HG03342 (cell line): ENCODE results near the gene GUCY1A2.

Experiments
- ATAC-seq: cut with Tn5 transposase; IDR thresholded peaks from one replicate; pipeline ENCODE4 v1.9.1; 2021; ENCODE audit warnings: mild to moderate bottlenecking, moderate library complexity; ENCODE audit not compliant: unreplicated experiment

Gene GUCY1A2

GRCh38 chr11:106681435-106681834 lies 336.8 kb downstream of the GUCY1A2 start:
- no peak for ATAC-seq

- no peak for ATAC-seq
Observed at GRCh38 chr11:106679581-106679980, 338.7 kb downstream of the GUCY1A2 start.

- no peak for ATAC-seq
Observed at GRCh38 chr11:106679181-106679580, 339.1 kb downstream of the GUCY1A2 start.

DNA sequence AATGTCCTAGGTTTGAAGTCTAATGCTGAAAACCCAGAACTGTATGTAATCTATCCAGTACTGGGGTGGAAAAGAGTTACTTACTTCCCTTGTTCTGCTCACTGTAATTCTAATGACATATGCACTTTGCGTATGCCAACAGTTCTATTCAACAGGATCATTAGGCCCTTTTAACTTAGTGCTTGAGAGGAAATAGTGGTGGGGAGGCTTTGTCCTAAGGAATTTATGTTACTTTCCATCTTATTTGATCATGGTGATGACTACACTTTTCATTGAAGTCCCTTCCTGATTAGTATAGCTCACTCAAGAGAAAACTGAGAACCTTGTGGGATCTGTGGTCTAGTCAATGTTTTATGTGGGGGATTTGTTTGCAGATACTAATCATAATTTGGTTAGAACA lies 348.2 kb downstream of the GUCY1A2 start:
- no peak for ATAC-seq

- no peak for ATAC-seq
Observed at GRCh38 chr11:106668147-106668546, 350.1 kb downstream of the GUCY1A2 start.

DNA sequence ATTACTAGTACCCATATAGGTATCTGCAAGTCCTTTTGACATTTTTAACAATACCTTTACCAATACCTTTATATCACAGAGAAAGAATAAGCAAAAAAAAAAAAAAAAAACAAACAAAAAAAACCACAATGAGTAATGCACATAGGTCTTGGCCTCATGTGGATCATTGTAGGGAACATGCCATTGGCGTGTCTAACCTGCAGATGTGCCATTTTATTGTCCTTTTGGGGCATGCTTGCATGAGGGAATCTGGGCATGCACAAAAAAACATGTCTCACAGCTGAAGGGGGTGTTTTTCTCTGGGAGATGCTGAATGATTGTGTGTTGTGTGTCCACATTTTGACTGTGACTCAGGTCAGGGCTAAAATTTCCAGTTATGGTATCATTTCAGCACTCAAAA lies 361.6 kb downstream of the GUCY1A2 start:
- ATAC-seq, result no peak

- ATAC-seq, result no peak
Observed at GRCh38 chr11:106644824-106645223, 373.5 kb downstream of the GUCY1A2 start.

DNA sequence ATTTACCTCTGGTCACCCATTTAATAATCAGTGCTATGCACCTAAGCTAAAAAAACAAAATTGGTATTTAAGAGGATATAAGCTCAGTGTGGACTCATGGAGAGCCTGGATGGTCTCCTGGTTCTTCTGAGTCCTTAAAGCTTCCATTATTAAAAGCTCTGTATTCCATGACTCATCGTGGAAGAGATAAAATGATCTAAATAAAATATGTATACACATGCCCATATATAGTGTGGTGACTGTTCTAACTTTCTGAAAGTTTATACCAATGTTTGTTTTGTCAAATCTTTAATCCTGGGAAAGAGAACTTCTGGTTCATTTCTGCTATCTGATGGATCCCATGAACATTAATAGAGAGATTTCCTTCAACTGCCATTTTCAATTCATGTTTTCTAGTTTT lies 375.9 kb downstream of the GUCY1A2 start:
- no peak for ATAC-seq

DNA sequence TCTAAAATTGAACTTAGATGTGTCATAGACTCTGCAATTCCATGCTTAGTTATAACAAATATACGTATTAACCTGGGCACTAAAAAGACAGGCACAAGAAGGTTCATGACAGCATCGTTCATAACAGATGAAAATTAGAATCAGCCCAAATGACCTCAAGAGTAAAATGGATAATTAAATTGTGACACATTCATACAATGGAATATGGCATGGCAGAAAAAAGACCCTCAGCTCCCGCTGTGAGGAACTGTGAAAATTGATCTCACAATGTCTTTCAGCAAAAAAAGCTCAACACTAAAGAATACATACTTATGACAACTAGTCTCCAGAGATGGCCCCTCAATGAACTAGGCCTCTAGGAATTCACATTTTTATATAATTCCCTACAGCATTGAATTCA lies 386.0 kb downstream of the GUCY1A2 start:
- no peak for ATAC-seq

DNA sequence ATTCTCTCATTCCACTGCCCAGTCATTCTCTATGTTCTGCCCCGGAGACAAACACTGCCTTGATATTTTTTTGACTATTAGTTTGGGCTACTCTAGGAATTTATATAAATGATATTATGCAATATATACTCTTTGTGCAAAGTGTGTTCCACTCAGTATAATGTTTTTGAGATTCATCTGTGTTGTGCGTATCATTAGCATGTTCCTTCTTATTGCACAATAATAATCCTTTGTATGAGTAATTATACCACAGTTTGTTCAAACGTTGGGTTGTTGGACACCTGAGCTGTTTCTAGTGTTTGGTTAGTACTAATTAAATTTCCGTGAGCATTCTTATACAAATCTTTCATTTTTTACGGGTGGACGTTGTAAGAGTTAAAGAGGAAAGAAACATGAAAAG lies 390.6 kb downstream of the GUCY1A2 start:
- ATAC-seq, result no peak

- no peak for ATAC-seq
Observed at GRCh38 chr11:106625566-106625965, 392.7 kb downstream of the GUCY1A2 start.

DNA sequence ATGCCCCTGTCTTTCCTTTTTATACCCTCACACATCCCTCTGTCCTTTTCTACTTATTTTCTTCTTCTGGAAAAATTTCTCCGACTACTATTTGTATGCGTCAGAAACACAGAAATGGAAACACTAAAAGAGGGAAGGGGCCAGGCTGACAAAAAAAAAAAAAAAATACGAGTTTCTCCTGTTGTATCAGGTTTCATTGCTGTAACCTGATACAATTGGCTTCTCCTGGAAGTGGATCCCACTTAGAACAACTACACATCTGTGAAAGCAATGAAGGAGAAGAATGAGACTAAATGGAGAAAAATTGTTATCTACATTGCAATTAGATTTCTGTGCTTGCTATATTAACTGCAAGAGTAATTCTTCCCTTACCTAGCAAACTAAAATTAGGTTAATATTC lies 393.9 kb downstream of the GUCY1A2 start:
- ATAC-seq, result no peak
